ENCODE data around the gene MACROD2. TPM values are rescaled to one million over a fixed set of nuclear protein-coding genes. Genes with fewer than 3 reads are reported as not detected.
"Not testable (repeated sequence)": the region's sequence is repeated elsewhere in the genome, so short reads cannot be mapped to it uniquely, and the experiment has no call there.

Gene MACROD2
- total RNA-seq, 4 donors from 2014 or later: 8.7 to 17.8 (median 10.8) TPM

- no peak for TF ChIP-seq CTCF (IDR thresholded peaks at IDR 0.05)
- no peak for TF ChIP-seq POLR2A (IDR thresholded peaks at IDR 0.05)
- intact Hi-C loops (cut with DNase I): no loop called here
- Histone ChIP-seq H3K4me1 (no peaks in the 10 kb centered on the region), H3K9me3 (no peaks in the 10 kb centered on the region), H3K4me3 (replicated peaks in 1 of 3) (no peak overlapping the region), H3K36me3 (no peaks in the 10 kb centered on the region), H3K27ac (no peak overlapping the region), H3K27me3 (no peaks in the 10 kb centered on the region)
- 85 to 98% methylated on average over 4 of the region's 4 CpGs for WGBS, 2 donors
- DNase-seq: no peak
Observed at GRCh38 chr20:13984211-13984610, 11.1 kb upstream of the MACROD2 start.

- intact Hi-C loops (cut with DNase I): no loop called here
- no peaks in the 10 kb centered on the region for H3K36me3 ChIP-seq
- H3K27me3 ChIP-seq: no peaks in the 10 kb centered on the region
- WGBS, 2 donors: 52 to 56% methylated on average over 5 of the region's 5 CpGs
- H3K9me3 ChIP-seq: no peaks in the 10 kb centered on the region
- TF ChIP-seq CTCF (IDR thresholded peaks at IDR 0.05) (no peak), POLR2A (IDR thresholded peaks at IDR 0.05) (no peak)
- H3K27ac ChIP-seq: no peak within 1 kb of the TSS
- DNase-seq: no peak
- no peak within 1 kb of the TSS for H3K4me3 ChIP-seq (replicated peaks in 1 of 3)
- H3K4me1 ChIP-seq: no peaks in the 10 kb centered on the region
Observed at GRCh38 chr20:13990465-13990864, 4.9 kb upstream of the MACROD2 start, which contains the start of gene SEL1L2. Gene SEL1L2, minus strand, starts transcription at chr20:13990614. Its CDS starts 80 bp downstream, at chr20:13990534.

GRCh38 chr20:13991311-13991710 lies 4.0 kb upstream of the MACROD2 start:
- Histone ChIP-seq H3K4me1 (no peaks in the 10 kb centered on the region), H3K27me3 (no peaks in the 10 kb centered on the region), H3K9me3 (no peaks in the 10 kb centered on the region), H3K4me3 (replicated peaks in 1 of 3) (no peak overlapping the region), H3K36me3 (no peaks in the 10 kb centered on the region), H3K27ac (no peak overlapping the region)
- no peak for DNase-seq
- intact Hi-C loops (cut with DNase I): no loop called here
- no peak for TF ChIP-seq POLR2A (IDR thresholded peaks at IDR 0.05)
- WGBS, 2 donors: 82 to 86% methylated on average over 1 of the region's 1 CpG

- H3K27me3 ChIP-seq; intact Hi-C loops (cut with DNase I); H3K4me3 ChIP-seq (replicated peaks in 1 of 3); H3K9me3 ChIP-seq; H3K27ac ChIP-seq; H3K4me1 ChIP-seq; DNase-seq; H3K36me3 ChIP-seq: not testable (repeated sequence)
- 95% methylated on average over 5 of the region's 5 CpGs for WGBS, 2 donors
Observed at GRCh38 chr20:13991955-13992354, 3.4 kb upstream of the MACROD2 start.

- no peaks in the 10 kb centered on the region for H3K9me3 ChIP-seq
- 0 to 1% methylated on average over 9 to 14 of the region's 52 CpGs for WGBS, 2 donors
- H3K27ac ChIP-seq: peak overlapping the region in 1 of 3 donors; percentile 27
- H3K4me1 ChIP-seq: no peaks in the 10 kb centered on the region
- no peaks in the 10 kb centered on the region for H3K36me3 ChIP-seq
- DNase-seq: peak; percentile 65 to 67
- no peaks in the 10 kb centered on the region for H3K27me3 ChIP-seq
- peak overlapping the region; percentile 35 to 78 (median 70) for H3K4me3 ChIP-seq (replicated peaks in 1 of 3)
- TF ChIP-seq POLR2A (IDR thresholded peaks at IDR 0.05): no peak
- TF ChIP-seq CTCF (IDR thresholded peaks at IDR 0.05): peak in 1 of 6 experiments; percentile 9
- intact Hi-C loops (cut with DNase I): no loop called here
Observed at GRCh38 chr20:13995841-13996240, 525 bp downstream of the MACROD2 start.

- 8 to 9% methylated on average over 13 of the region's 13 CpGs for WGBS, 2 donors
- H3K27ac ChIP-seq: no peak overlapping the region
Observed at GRCh38 chr20:13996265-13996664, 949 bp downstream of the MACROD2 start.

More at GRCh38 chr20:13996265-13996664, 949 bp downstream of the MACROD2 start:
- H3K27me3 ChIP-seq: no peaks in the 10 kb centered on the region
- no peaks in the 10 kb centered on the region for H3K36me3 ChIP-seq
- no peaks in the 10 kb centered on the region for H3K9me3 ChIP-seq
- TF ChIP-seq POLR2A (IDR thresholded peaks at IDR 0.05) (no peak), CTCF (IDR thresholded peaks at IDR 0.05) (no peak)
- peak overlapping the region; percentile 35 to 78 (median 70) for H3K4me3 ChIP-seq (replicated peaks in 1 of 3)
- no peak for DNase-seq
- intact Hi-C loops (cut with DNase I): no loop called here
- H3K4me1 ChIP-seq: no peaks in the 10 kb centered on the region
